WTC11 (cell line): ENCODE results near the gene SLC9A9. TPM values are rescaled to one million over a fixed set of nuclear protein-coding genes. Genes with fewer than 3 reads are reported as not detected.
"Not testable (repeated sequence)": the region's sequence is repeated elsewhere in the genome, so short reads cannot be mapped to it uniquely, and the experiment has no call there.

Experiments
- ATAC-seq: fragments of 200-7000 bp; cut with Tn5 transposase; 2 replicates; pipeline ENCODE4 v1.10.0; 2021; ENCODE audit warnings: mild to moderate bottlenecking, moderate library complexity
- CTCF ChIA-PET: fragments of 300-600 bp; sonication (Branson Sonifier 250); formaldehyde crosslinking; loops from one replicate; lab custom pipeline; 2021; ENCODE audit warnings: antibody characterized with exemption; lab: Charles Lee
- POLR2A ChIA-PET: fragments of 350-600 bp; sonication (Branson Sonifier 250); formaldehyde crosslinking; loops from one replicate; lab custom pipeline; 2021; ENCODE audit warnings: antibody characterized with exemption; lab: Charles Lee
- DNase-seq: peaks from one replicate; pipeline ENCODE4 v3.0.0; 2021; ENCODE audit warnings: low spot score
- H3K27ac Mint-ChIP-seq: 2 replicates; pipeline ENCODE4 v1.8.0; 2021; ENCODE audit warnings: mixed read lengths
- H3K27me3 Mint-ChIP-seq: 2 replicates; pipeline ENCODE4 v1.8.0; 2021; ENCODE audit warnings: low read depth, mild to moderate bottlenecking, moderate library complexity, mixed read lengths
- H3K36me3 Mint-ChIP-seq: 2 replicates; pipeline ENCODE4 v1.8.0; 2021; ENCODE audit warnings: mixed read lengths
- H3K4me1 Mint-ChIP-seq: 2 replicates; pipeline ENCODE4 v1.8.0; 2022; ENCODE audit warnings: mixed read lengths
- H3K4me3 Mint-ChIP-seq: 2 replicates; pipeline ENCODE4 v1.8.0; 2021; ENCODE audit warnings: mild to moderate bottlenecking, moderate library complexity, mixed read lengths
- H3K9me3 Mint-ChIP-seq: 2 replicates; pipeline ENCODE4 v1.8.0; 2021; ENCODE audit warnings: mixed read lengths
- CTCF ChIP-seq: fragments of 200-600 bp; IDR thresholded peaks from 2 replicates; pipeline ENCODE4 v1.8.0; 2022; ENCODE audit warnings: antibody characterized with exemption
- EMX1 ChIP-seq: fragments of 250-450 bp; sonication (Bioruptor Pico); IDR thresholded peaks from 2 replicates; pipeline ENCODE4 v1.8.0; 2021; ENCODE audit warnings: mild to moderate bottlenecking
- ERG ChIP-seq: fragments of 250-450 bp; sonication (Bioruptor Pico); IDR thresholded peaks from 2 replicates; pipeline ENCODE4 v1.8.0; 2021; ENCODE audit warnings: mild to moderate bottlenecking
- FOXK1 ChIP-seq: sonication (generic); formaldehyde crosslinking; IDR thresholded peaks from 2 replicates; pipeline ENCODE4 v1.8.0; 2022; ENCODE audit warnings: mild to moderate bottlenecking, moderate library complexity, missing genetic modification reagents
- total RNA-seq: library from RNA; stranded (reverse); gene quantifications from 3 replicates; pipeline ENCODE4 v1.2.3, GENCODE V29; 2021
- TF ChIP-seq, protein P1 (sequence below): sonication (generic); formaldehyde crosslinking; IDR thresholded peaks from 2 replicates; pipeline ENCODE4 v1.8.1; 2022; ENCODE audit warnings: low read depth, missing genetic modification reagents, borderline replicate concordance
- TF ChIP-seq, protein P2 (sequence below): fragments of 250-450 bp; sonication (Bioruptor Pico); IDR thresholded peaks from 2 replicates; pipeline ENCODE4 v1.9.0; 2021; ENCODE audit warnings: mild to moderate bottlenecking, borderline replicate concordance
- TF ChIP-seq, protein P3 (sequence below): sonication (generic); formaldehyde crosslinking; IDR thresholded peaks from 2 replicates; pipeline ENCODE4 v1.8.1; 2023; ENCODE audit warnings: mild to moderate bottlenecking, missing genetic modification reagents, moderate library complexity

Gene SLC9A9
- total RNA-seq, 1 experiment from 2014 or later = 1.2 TPM

DNA sequence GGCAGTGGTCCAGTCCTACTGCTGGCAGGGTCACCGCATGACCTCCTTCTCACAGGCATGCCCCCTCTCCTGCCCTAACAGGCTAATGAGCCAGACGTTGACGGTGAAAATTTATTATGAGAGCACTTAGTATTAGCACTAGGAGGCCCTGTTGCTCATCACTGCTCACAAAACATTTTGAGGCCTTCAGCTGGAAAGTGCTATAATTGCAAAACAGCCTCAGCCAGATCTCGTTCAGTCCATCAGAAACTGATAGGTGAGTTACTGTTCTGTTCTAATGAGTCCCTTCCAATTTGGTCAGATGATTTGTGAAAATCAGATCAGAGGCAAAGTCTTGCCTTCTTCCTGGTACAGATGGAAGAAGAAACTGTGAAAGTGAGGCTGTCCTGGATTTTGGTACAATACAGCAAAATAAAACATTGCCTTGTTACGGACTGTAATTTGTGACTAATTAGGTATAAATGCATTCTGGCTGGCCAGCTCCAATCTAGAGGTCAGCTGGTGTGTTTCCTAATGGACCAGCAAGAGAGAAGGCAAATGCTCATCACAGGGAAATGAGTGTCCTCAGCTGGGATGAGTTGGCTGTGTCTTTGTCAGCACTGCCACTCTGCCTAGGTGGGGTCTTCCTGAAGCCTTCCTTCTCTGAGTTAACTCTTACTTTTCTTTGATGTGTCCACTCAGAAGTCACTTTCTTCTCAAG is 411.9 kb downstream of the SLC9A9 start (continued):
- TF ChIP-seq, protein P1, sequence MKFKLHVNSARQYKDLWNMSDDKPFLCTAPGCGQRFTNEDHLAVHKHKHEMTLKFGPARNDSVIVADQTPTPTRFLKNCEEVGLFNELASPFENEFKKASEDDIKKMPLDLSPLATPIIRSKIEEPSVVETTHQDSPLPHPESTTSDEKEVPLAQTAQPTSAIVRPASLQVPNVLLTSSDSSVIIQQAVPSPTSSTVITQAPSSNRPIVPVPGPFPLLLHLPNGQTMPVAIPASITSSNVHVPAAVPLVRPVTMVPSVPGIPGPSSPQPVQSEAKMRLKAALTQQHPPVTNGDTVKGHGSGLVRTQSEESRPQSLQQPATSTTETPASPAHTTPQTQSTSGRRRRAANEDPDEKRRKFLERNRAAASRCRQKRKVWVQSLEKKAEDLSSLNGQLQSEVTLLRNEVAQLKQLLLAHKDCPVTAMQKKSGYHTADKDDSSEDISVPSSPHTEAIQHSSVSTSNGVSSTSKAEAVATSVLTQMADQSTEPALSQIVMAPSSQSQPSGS (CRISPR knock-in tag) = no peak
- TF ChIP-seq EMX1 (CRISPR knock-in tag) (no peak), FOXK1 (CRISPR knock-in tag) (no peak)

GRCh38 chr3:143433787-143434378 is 414.4 kb downstream of the SLC9A9 start:
- DNase-seq (peak; percentile 44), ATAC-seq (peak; percentile 55)
- Mint-ChIP-seq H3K36me3 (no peaks in the 10 kb centered on the region), H3K27ac (no peak overlapping the region), H3K9me3 (no peaks in the 10 kb centered on the region), H3K27me3 (peaks cover 4% of the 10 kb centered on the region), H3K4me1 (peaks cover 26% of the 10 kb centered on the region), H3K4me3 (no peak overlapping the region)
- CTCF ChIA-PET = interaction anchor here (0.6 to 1.7 kb wide), 21 partner anchors 9 to 311 kb away, joined by 3 to 14 read pairs (median 3); no protein-coding TSS in a partner anchor
- TF ChIP-seq, protein P2, sequence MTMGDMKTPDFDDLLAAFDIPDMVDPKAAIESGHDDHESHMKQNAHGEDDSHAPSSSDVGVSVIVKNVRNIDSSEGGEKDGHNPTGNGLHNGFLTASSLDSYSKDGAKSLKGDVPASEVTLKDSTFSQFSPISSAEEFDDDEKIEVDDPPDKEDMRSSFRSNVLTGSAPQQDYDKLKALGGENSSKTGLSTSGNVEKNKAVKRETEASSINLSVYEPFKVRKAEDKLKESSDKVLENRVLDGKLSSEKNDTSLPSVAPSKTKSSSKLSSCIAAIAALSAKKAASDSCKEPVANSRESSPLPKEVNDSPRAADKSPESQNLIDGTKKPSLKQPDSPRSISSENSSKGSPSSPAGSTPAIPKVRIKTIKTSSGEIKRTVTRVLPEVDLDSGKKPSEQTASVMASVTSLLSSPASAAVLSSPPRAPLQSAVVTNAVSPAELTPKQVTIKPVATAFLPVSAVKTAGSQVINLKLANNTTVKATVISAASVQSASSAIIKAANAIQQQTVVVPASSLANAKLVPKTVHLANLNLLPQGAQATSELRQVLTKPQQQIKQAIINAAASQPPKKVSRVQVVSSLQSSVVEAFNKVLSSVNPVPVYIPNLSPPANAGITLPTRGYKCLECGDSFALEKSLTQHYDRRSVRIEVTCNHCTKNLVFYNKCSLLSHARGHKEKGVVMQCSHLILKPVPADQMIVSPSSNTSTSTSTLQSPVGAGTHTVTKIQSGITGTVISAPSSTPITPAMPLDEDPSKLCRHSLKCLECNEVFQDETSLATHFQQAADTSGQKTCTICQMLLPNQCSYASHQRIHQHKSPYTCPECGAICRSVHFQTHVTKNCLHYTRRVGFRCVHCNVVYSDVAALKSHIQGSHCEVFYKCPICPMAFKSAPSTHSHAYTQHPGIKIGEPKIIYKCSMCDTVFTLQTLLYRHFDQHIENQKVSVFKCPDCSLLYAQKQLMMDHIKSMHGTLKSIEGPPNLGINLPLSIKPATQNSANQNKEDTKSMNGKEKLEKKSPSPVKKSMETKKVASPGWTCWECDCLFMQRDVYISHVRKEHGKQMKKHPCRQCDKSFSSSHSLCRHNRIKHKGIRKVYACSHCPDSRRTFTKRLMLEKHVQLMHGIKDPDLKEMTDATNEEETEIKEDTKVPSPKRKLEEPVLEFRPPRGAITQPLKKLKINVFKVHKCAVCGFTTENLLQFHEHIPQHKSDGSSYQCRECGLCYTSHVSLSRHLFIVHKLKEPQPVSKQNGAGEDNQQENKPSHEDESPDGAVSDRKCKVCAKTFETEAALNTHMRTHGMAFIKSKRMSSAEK = no peak
- peak; percentile 62 for TF ChIP-seq CTCF
- TF ChIP-seq, protein P3, sequence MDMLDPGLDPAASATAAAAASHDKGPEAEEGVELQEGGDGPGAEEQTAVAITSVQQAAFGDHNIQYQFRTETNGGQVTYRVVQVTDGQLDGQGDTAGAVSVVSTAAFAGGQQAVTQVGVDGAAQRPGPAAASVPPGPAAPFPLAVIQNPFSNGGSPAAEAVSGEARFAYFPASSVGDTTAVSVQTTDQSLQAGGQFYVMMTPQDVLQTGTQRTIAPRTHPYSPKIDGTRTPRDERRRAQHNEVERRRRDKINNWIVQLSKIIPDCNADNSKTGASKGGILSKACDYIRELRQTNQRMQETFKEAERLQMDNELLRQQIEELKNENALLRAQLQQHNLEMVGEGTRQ (CRISPR knock-in tag) = no peak
- TF ChIP-seq FOXK1 (CRISPR knock-in tag) = no peak
- POLR2A ChIA-PET = no interaction called here

DNA sequence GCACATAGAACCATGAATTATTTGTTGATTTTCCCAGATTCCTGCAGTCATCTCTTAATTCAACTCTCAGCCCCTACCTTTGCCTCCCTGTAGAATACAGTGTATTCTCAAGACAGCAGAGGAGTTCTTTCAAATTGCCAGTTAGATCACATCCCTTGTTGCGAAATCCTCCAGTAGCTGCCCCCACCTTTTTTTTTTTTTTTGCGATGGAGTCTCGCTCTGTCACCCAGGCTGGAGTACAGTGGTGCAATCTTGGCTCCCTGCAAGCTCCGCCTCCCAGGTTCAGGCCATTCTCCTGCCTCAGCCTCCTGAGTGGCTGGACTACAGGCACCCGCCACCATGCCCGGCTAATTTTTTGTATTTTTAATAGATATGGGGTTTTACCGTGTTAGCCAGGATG is 417.0 kb downstream of the SLC9A9 start:
- CTCF ChIA-PET = interaction anchor here (1.0 kb wide), 1 partner anchor 100 kb away, joined by 3 read pairs; no protein-coding TSS in a partner anchor
- DNase-seq, POLR2A ChIA-PET, H3K27ac Mint-ChIP-seq, ATAC-seq, H3K27me3 Mint-ChIP-seq, H3K36me3 Mint-ChIP-seq, H3K9me3 Mint-ChIP-seq, H3K4me3 Mint-ChIP-seq: not testable (repeated sequence)
- peaks cover 26% of the 10 kb centered on the region for H3K4me1 Mint-ChIP-seq

DNA sequence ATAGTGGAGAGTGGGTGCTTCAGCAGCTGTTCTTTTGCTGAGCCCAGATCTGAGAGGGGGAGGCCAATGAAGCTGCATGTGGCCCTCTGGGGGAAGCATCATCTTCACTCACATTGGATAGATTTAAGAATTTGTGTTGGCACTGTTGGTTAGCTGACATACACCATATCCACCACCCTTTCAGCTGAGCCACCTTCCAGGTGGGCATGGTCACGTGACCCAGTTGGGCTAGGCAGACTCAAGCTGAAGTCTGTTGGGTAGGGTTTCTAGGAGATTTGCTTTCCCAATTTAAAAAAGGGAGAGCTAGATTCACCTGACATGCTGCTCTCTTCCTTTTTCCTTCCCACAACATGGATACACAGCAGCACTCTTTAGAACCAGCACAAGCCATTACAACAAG is 417.7 kb downstream of the SLC9A9 start:
- H3K4me3 Mint-ChIP-seq = no peak overlapping the region
- no peak for ATAC-seq

More for the DNA sequence above, 417.7 kb downstream of the SLC9A9 start:
- ChIA-PET POLR2A (no interaction called here), CTCF (interaction anchor here (1.2 kb wide), 1 partner anchor 214 kb away, joined by 5 read pairs; no protein-coding TSS in a partner anchor)
- Mint-ChIP-seq H3K4me1 (peaks cover 26% of the 10 kb centered on the region), H3K9me3 (no peaks in the 10 kb centered on the region), H3K27me3 (peaks cover 7% of the 10 kb centered on the region), H3K27ac (no peak overlapping the region), H3K36me3 (no peaks in the 10 kb centered on the region)
- TF ChIP-seq, protein P3 (CRISPR knock-in tag) = peak; percentile 53; the same call in 1 of the 2 replicates
- TF ChIP-seq ERG (CRISPR knock-in tag) = no peak
- DNase-seq = no peak
